ENCODE measurements around the gene FOXP1.

FOXP1 gene

GRCh38 chr3:71102111-71102983 is 481.2 kb downstream of the FOXP1 start:
- DNase-seq (ENCODE audit: low read depth in 2 of 2) = peak; percentile 96

- DNase-seq (ENCODE audit: low read depth in 2 of 2) = no peak
These were observed 481.9 kb downstream of the FOXP1 start for GRCh38 chr3:71101626-71102025.

GRCh38 chr3:71101014-71101413 is 482.5 kb downstream of the FOXP1 start:
- no peak for DNase-seq (ENCODE audit: low read depth in 2 of 2)

GRCh38 chr3:71099997-71100719 is 483.4 kb downstream of the FOXP1 start:
- no peak for DNase-seq (ENCODE audit: low read depth in 2 of 2)

GRCh38 chr3:71097557-71097956 is 486.0 kb downstream of the FOXP1 start:
- no peak for DNase-seq (ENCODE audit: low read depth in 2 of 2)

- DNase-seq (ENCODE audit: low read depth in 2 of 2) = no peak
These were observed 487.8 kb downstream of the FOXP1 start for GRCh38 chr3:71095511-71096291.

- no peak for DNase-seq (ENCODE audit: low read depth in 2 of 2)
These were observed 488.8 kb downstream of the FOXP1 start for GRCh38 chr3:71094658-71095209.

- DNase-seq (ENCODE audit: low read depth in 2 of 2) = no peak
These were observed 490.9 kb downstream of the FOXP1 start for GRCh38 chr3:71092665-71093064.

GRCh38 chr3:71090207-71090606 is 493.3 kb downstream of the FOXP1 start:
- no peak for DNase-seq (ENCODE audit: low read depth in 2 of 2)

- DNase-seq (ENCODE audit: low read depth in 2 of 2) = no peak
These were observed 494.2 kb downstream of the FOXP1 start for GRCh38 chr3:71089271-71089847.

- DNase-seq (ENCODE audit: low read depth in 2 of 2) = no peak
These were observed 494.8 kb downstream of the FOXP1 start for GRCh38 chr3:71088742-71089141.

- no peak for DNase-seq (ENCODE audit: low read depth in 2 of 2)
These were observed 495.4 kb downstream of the FOXP1 start for GRCh38 chr3:71088019-71088708.

- no peak for DNase-seq (ENCODE audit: low read depth in 2 of 2)
These were observed 496.1 kb downstream of the FOXP1 start for GRCh38 chr3:71087143-71088018.

- no peak for DNase-seq (ENCODE audit: low read depth in 2 of 2)
These were observed 496.8 kb downstream of the FOXP1 start for GRCh38 chr3:71086777-71087142.

GRCh38 chr3:71083726-71084131 is 499.8 kb downstream of the FOXP1 start:
- no peak for DNase-seq (ENCODE audit: low read depth in 2 of 2)

- DNase-seq (ENCODE audit: low read depth in 2 of 2) = no peak
These were observed 500.7 kb downstream of the FOXP1 start for GRCh38 chr3:71082833-71083232.

GRCh38 chr3:71080517-71081083 is 502.9 kb downstream of the FOXP1 start:
- no peak for DNase-seq (ENCODE audit: low read depth in 2 of 2)

- DNase-seq (ENCODE audit: low read depth in 2 of 2) = no peak
These were observed 504.6 kb downstream of the FOXP1 start for GRCh38 chr3:71078723-71079525.

GRCh38 chr3:71078199-71078598 is 505.3 kb downstream of the FOXP1 start:
- DNase-seq (ENCODE audit: low read depth in 2 of 2) = no peak
